ENCODE data around the gene CDC14A. TPM values are rescaled to one million over a fixed set of nuclear protein-coding genes. Genes with fewer than 3 reads are reported as not detected.

Gene CDC14A
- total and polyA plus RNA-seq, 2 of the 8 experiments (the other 6 are each of a cell fraction or from before 2014, with no cell fraction given): 3.2 to 8.9 TPM

DNA sequence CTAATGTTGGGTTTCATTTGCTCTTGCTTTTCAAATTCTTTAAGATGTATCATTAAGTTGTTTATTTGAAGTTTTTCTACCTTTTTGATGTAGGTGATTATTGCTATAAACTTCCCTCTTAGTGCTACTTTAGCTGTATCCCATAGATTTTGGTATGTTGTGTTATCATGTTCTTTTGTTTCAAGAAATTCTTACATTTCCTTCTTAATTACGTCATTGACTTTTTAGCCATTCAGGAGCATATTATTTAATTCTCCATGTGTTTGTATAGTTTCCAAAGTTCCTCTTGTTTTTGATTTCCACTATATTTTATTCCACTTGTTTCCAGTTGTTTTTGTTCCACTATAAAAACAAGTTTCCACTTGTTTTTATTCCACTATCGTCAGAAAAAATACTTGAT is 200.6 kb downstream of the CDC14A start:
- POLR2A ChIA-PET (ENCODE audit: partially characterized antibody): no interaction called here
- H3K36me3 ChIP-seq (ENCODE audit: control insufficient read depth in 2 of 4, insufficient read depth in 4 of 4, low read length in 3 of 4): no peaks in the 10 kb centered on the region
- no peak for TF ChIP-seq TAF7 (optimal IDR thresholded peaks at IDR 0.05; ENCODE audit: borderline replicate concordance, low read depth, low read length)
- TF ChIP-seq SRF (IDR thresholded peaks at IDR 0.05; ENCODE audit: low read depth, low read length): no peak
- no peak for TF ChIP-seq SIN3A (conservative IDR thresholded peaks at IDR 0.05 in 1 of 2, IDR thresholded peaks at IDR 0.05 in 1 of 2; ENCODE audit: low read depth in 1 of 2, low read length in 2 of 2)
- no peak for TF ChIP-seq GTF2F1 (IDR thresholded peaks at IDR 0.05; ENCODE audit: borderline replicate concordance, low read depth, low read length)
- TF ChIP-seq, protein P1, sequence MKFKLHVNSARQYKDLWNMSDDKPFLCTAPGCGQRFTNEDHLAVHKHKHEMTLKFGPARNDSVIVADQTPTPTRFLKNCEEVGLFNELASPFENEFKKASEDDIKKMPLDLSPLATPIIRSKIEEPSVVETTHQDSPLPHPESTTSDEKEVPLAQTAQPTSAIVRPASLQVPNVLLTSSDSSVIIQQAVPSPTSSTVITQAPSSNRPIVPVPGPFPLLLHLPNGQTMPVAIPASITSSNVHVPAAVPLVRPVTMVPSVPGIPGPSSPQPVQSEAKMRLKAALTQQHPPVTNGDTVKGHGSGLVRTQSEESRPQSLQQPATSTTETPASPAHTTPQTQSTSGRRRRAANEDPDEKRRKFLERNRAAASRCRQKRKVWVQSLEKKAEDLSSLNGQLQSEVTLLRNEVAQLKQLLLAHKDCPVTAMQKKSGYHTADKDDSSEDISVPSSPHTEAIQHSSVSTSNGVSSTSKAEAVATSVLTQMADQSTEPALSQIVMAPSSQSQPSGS (IDR thresholded peaks at IDR 0.05; ENCODE audit: low read length): no peak
- no peak for TF ChIP-seq KDM4A (IDR thresholded peaks at IDR 0.05; ENCODE audit: low read depth, low read length, severe bottlenecking)
- TF ChIP-seq, protein P2, sequence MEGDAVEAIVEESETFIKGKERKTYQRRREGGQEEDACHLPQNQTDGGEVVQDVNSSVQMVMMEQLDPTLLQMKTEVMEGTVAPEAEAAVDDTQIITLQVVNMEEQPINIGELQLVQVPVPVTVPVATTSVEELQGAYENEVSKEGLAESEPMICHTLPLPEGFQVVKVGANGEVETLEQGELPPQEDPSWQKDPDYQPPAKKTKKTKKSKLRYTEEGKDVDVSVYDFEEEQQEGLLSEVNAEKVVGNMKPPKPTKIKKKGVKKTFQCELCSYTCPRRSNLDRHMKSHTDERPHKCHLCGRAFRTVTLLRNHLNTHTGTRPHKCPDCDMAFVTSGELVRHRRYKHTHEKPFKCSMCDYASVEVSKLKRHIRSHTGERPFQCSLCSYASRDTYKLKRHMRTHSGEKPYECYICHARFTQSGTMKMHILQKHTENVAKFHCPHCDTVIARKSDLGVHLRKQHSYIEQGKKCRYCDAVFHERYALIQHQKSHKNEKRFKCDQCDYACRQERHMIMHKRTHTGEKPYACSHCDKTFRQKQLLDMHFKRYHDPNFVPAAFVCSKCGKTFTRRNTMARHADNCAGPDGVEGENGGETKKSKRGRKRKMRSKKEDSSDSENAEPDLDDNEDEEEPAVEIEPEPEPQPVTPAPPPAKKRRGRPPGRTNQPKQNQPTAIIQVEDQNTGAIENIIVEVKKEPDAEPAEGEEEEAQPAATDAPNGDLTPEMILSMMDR (IDR thresholded peaks at IDR 0.05; ENCODE audit: control extremely low read depth in 1 of 3, insufficient read depth in 1 of 3, low read depth in 1 of 3, low read length in 3 of 3): no peak
- TF ChIP-seq SIX5 (IDR thresholded peaks at IDR 0.05; ENCODE audit: low read depth, low read length): no peak
- no peak for TF ChIP-seq TCF12 (IDR thresholded peaks at IDR 0.05; ENCODE audit: low read depth, low read length)
- no peak for TF ChIP-seq TAF1 (IDR thresholded peaks at IDR 0.05; ENCODE audit: low read depth, low read length)

More for the DNA sequence above, 200.6 kb downstream of the CDC14A start:
- Histone ChIP-seq H2AK5ac (ENCODE audit: low read depth, low read length) (no peak overlapping the region), H4K8ac (ENCODE audit: extremely low read depth, insufficient read depth, low read length) (no peak overlapping the region), H3K56ac (replicated peaks; ENCODE audit: insufficient read length, low read depth, low read length) (no peak overlapping the region), H3K23me2 (ENCODE audit: low read depth, low read length) (no peaks in the 10 kb centered on the region), H3K4me1 (replicated peaks in 1 of 4; ENCODE audit: control insufficient read depth in 3 of 4, insufficient read depth in 4 of 4, low read length in 3 of 4) (peaks cover 0 to 8% (median 0%) of the 10 kb centered on the region in 4 experiments; a peak in 2 of 7 replicates), H2BK12ac (ENCODE audit: low read depth, low read length) (no peak overlapping the region), H4K91ac (replicated peaks; ENCODE audit: insufficient read length, low read length) (no peak overlapping the region), H2BK5ac (ENCODE audit: low read depth, low read length) (no peak overlapping the region), H3K23ac (ENCODE audit: insufficient read length) (no peak overlapping the region), H3K18ac (ENCODE audit: extremely low read depth, low read length) (no peak overlapping the region), H2BK15ac (ENCODE audit: low read length) (no peak overlapping the region), H3K27ac (ENCODE audit: low read depth, low read length) (no peak overlapping the region), H4K20me1 (replicated peaks in 1 of 2; ENCODE audit: control insufficient read depth in 1 of 2, insufficient read depth in 2 of 2, low read length in 2 of 2) (no peaks in the 10 kb centered on the region), H3K4me2 (ENCODE audit: insufficient read depth in 1 of 2, low read depth in 2 of 2, low read length in 2 of 2) (no peak overlapping the region), H4K5ac (ENCODE audit: insufficient read length, low read depth, low read length) (no peak overlapping the region), H2AFZ (ENCODE audit: low read length) (no peak overlapping the region), H3K14ac (ENCODE audit: insufficient read length) (no peak overlapping the region), H3K79me2 (ENCODE audit: control insufficient read depth in 1 of 2, insufficient read depth in 2 of 2, low read length in 2 of 2) (no peaks in the 10 kb centered on the region), H3K9ac (replicated peaks in 1 of 4; ENCODE audit: extremely low read depth in 1 of 4, low read depth in 3 of 4, low read length in 3 of 4) (no peak overlapping the region), H3K9me3 (ENCODE audit: insufficient read depth in 2 of 2, low read depth in 1 of 2, low read length in 1 of 2) (no peaks in the 10 kb centered on the region), H2BK120ac (replicated peaks; ENCODE audit: low read depth, low read length) (no peak overlapping the region), H2BK20ac (ENCODE audit: low read length) (no peak overlapping the region), H3K27me3 (replicated peaks in 1 of 4; ENCODE audit: control insufficient read depth in 3 of 4, extremely low read depth in 1 of 4, insufficient read depth in 3 of 4, low read length in 3 of 4) (no peaks in the 10 kb centered on the region), H3K4me3 (ENCODE audit: extremely low read depth in 1 of 4, insufficient read depth in 2 of 4, low read depth in 3 of 4, low read length in 4 of 4) (no peak overlapping the region), H3K79me1 (ENCODE audit: low read depth, low read length) (no peaks in the 10 kb centered on the region), H3K4ac (replicated peaks; ENCODE audit: insufficient read length, low read depth, low read length) (no peak overlapping the region)
- CTCF ChIA-PET (ENCODE audit: partially characterized antibody): interaction anchor here (0.7 kb wide), 1 partner anchor 187 kb away, joined by 3 read pairs; no protein-coding TSS in a partner anchor
- FAIRE-seq (no peak), DNase-seq (ENCODE audit: low read depth in 1 of 2, low spot score in 2 of 2) (no peak)
- WGBS, 2 experiments (ENCODE audit: extremely low coverage in 1 of 2, insufficient coverage in 1 of 2, insufficient read length in 1 of 2, insufficient replicate concordance in 2 of 2, low coverage in 1 of 2, low lambda C conversion rate in 2 of 2, missing lambda C conversion rate in 1 of 2): 76% methylated on average over 2 of the region's 2 CpGs; no CpG with 5 or more reads in 1 of the 2 experiments

All from H1 (cell line).